Lower lobe of right lung (tissue), 2 donors: Measurements from ENCODE around the gene ARHGAP8. TPM values are rescaled to one million over a fixed set of nuclear protein-coding genes. Genes with fewer than 3 reads are reported as not detected.

Source experiments
- ATAC-seq, 2 donors: fragments of 200-7000 bp; cut with Tn5 transposase; one replicate each; pipeline ENCODE4 v1.9.1; 2020 to 2022; ENCODE audit warnings: mild to moderate bottlenecking in 2 of 2, moderate library complexity in 2 of 2
- DNase-seq: peaks from one replicate; pipeline ENCODE4 v3.0.0-alpha.2; 2020
- H3K27ac ChIP-seq: fragments of 200-600 bp; one replicate; pipeline ENCODE4 v1.8.0; 2022
- H3K27me3 ChIP-seq: fragments of 200-600 bp; one replicate; pipeline ENCODE4 v1.8.0; 2022; ENCODE audit warnings: low read depth
- H3K36me3 ChIP-seq: fragments of 200-600 bp; one replicate; pipeline ENCODE4 v1.8.0; 2022; ENCODE audit warnings: mild to moderate bottlenecking
- H3K4me1 ChIP-seq: fragments of 200-600 bp; one replicate; pipeline ENCODE4 v1.8.0; 2022
- H3K4me3 ChIP-seq: fragments of 200-600 bp; one replicate; pipeline ENCODE4 v1.8.0; 2022; ENCODE audit warnings: mild to moderate bottlenecking
- H3K9me3 ChIP-seq: fragments of 200-600 bp; one replicate; pipeline ENCODE4 v1.8.0; 2022
- intact Hi-C: fragments of 100-400 bp; cut with DNase I; formaldehyde crosslinking; loops from one replicate; pipeline ENCODE4 v1.11.0; 2022
- total RNA-seq: library from RNA; stranded (reverse); fragmentation: NEBNext Ultra II Directional; extraction: Animal tissue kit (Norgen Biotek cat#: 25700); gene quantifications from one replicate; pipeline ENCODE4 v1.2.1, GENCODE V29; 2021
- TF ChIP-seq, protein P1 (sequence below): fragments of 200-600 bp; IDR thresholded peaks from one replicate; pipeline ENCODE4 v1.8.0; 2022; ENCODE audit warnings: antibody characterized with exemption, mild to moderate bottlenecking
- donor health status: DM: no; HTN: yes; CAD: no; lungs with severe emphysema.

ARHGAP8 gene
- total RNA-seq, 1 donor from 2014 or later: 18.2 TPM

DNA sequence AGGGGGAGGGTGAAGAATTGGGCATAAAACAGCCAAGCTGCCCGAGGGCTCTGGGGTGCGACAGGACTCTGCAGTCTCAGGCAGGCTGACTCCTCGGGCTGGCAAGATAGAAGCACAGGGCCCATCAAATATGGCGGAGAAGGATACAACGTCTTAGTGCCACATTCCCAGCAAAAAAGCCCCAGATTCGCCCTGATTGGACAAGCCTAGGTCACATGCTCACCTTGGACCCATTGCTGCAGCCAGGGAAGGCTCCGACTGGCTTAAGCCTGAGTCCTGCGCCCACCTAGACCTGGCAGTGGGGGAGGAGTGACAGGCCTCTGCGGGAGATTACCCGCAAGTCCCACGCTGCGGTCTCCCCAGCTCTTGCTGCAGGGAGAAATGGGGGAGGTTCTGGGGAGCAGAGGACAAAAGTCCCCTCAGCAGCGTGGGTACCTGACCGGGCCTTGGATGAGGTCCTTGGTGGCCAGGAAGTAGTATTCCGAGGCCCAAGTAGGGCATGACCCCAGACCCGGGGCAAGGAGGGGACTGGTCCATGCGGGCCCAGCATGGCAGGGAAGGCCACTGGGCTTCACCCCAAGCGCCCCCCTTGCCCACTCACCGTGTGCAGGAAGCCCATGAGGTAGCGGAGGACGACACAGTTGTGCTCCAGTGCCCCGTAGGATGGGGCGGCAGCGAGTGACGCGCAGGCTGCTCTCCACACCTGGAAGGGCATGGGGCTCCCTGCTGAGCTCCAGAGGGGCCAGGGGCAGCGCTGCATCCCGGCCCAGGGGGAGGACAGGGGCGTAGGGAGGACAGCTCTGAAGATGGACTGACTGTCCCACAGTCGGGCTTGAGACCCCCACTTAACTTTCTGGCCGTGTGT, 113.0 kb downstream of the ARHGAP8 start:
- no peaks in the 10 kb centered on the region for H3K9me3 ChIP-seq
- H3K36me3 ChIP-seq: no peaks in the 10 kb centered on the region
- H3K4me3 ChIP-seq: no peak overlapping the region
- DNase-seq (no peak), ATAC-seq (no peak)
- H3K27ac ChIP-seq: no peak overlapping the region
- TF ChIP-seq, protein P1, sequence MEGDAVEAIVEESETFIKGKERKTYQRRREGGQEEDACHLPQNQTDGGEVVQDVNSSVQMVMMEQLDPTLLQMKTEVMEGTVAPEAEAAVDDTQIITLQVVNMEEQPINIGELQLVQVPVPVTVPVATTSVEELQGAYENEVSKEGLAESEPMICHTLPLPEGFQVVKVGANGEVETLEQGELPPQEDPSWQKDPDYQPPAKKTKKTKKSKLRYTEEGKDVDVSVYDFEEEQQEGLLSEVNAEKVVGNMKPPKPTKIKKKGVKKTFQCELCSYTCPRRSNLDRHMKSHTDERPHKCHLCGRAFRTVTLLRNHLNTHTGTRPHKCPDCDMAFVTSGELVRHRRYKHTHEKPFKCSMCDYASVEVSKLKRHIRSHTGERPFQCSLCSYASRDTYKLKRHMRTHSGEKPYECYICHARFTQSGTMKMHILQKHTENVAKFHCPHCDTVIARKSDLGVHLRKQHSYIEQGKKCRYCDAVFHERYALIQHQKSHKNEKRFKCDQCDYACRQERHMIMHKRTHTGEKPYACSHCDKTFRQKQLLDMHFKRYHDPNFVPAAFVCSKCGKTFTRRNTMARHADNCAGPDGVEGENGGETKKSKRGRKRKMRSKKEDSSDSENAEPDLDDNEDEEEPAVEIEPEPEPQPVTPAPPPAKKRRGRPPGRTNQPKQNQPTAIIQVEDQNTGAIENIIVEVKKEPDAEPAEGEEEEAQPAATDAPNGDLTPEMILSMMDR: no peak
- H3K27me3 ChIP-seq: no peaks in the 10 kb centered on the region
- H3K4me1 ChIP-seq: no peaks in the 10 kb centered on the region
- intact Hi-C loops: no loop called here

GRCh38 chr22:44869196-44869595, 116.8 kb downstream of the ARHGAP8 start:
- no peak overlapping the region for H3K27ac ChIP-seq
- no peaks in the 10 kb centered on the region for H3K36me3 ChIP-seq
- TF ChIP-seq, protein P1: no peak
- intact Hi-C loops: no loop called here
- H3K27me3 ChIP-seq: peaks cover 5% of the 10 kb centered on the region
- H3K9me3 ChIP-seq: no peaks in the 10 kb centered on the region
- ATAC-seq (no peak), DNase-seq (no peak)
- no peak overlapping the region for H3K4me3 ChIP-seq
- H3K4me1 ChIP-seq: no peaks in the 10 kb centered on the region

GRCh38 chr22:44870021-44870420, 117.6 kb downstream of the ARHGAP8 start:
- Histone ChIP-seq H3K36me3 (no peaks in the 10 kb centered on the region), H3K27me3 (peaks cover 5% of the 10 kb centered on the region), H3K27ac (no peak overlapping the region), H3K4me1 (no peaks in the 10 kb centered on the region), H3K9me3 (no peaks in the 10 kb centered on the region), H3K4me3 (no peak overlapping the region)
- ATAC-seq (no peak), DNase-seq (no peak)
- intact Hi-C loops: no loop called here
- TF ChIP-seq, protein P1: no peak

GRCh38 chr22:44871782-44872181, 119.4 kb downstream of the ARHGAP8 start:
- Histone ChIP-seq H3K4me1 (no peaks in the 10 kb centered on the region), H3K27me3 (peaks cover 5% of the 10 kb centered on the region), H3K4me3 (no peak overlapping the region), H3K27ac (no peak overlapping the region), H3K9me3 (no peaks in the 10 kb centered on the region), H3K36me3 (no peaks in the 10 kb centered on the region)
- no peak for DNase-seq
- TF ChIP-seq, protein P1: no peak
- intact Hi-C loops: no loop called here
- no peak for ATAC-seq

DNA sequence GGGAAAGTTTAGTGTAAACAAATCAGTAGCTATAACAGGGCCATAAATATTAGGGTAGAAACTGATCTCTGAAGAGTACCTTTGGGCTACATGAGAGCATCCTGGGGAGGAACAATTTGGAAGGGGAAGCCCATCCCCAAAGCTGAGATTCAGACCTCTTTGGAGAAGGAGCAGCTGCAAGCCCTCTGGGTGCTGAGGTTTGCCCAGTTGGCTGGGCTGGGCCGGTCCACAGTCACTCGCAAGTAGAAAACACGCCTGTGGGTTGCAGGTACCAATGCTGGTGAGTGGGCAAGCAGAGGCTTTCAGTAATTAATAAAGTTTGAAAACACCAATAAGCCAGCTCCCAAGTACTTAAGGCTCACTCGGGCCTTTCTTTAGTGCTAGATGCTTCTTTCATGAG, 124.5 kb downstream of the ARHGAP8 start:
- Histone ChIP-seq H3K27ac (no peak overlapping the region), H3K4me1 (no peaks in the 10 kb centered on the region), H3K36me3 (no peaks in the 10 kb centered on the region), H3K27me3 (peaks cover 2% of the 10 kb centered on the region), H3K4me3 (no peak overlapping the region), H3K9me3 (no peaks in the 10 kb centered on the region)
- intact Hi-C loops: no loop called here
- ATAC-seq: no peak
- TF ChIP-seq, protein P1: no peak
- no peak for DNase-seq
